ACC112 (cell line): ENCODE data around the gene TSPAN4.

Source experiments
- H2AFZ ChIP-seq: fragments of 200-600 bp; sonication (generic); one replicate; pipeline ENCODE4 v1.6.0; 2017; ENCODE audit warnings: antibody characterized with exemption, low read length; ENCODE audit not compliant: unreplicated experiment
- H3K27ac ChIP-seq: fragments of 200-600 bp; sonication (generic); 2 replicates; pipeline ENCODE4 v1.5.1; 2014; ENCODE audit warnings: low read depth, mild to moderate bottlenecking, antibody characterized with exemption, low read length, moderate library complexity
- H3K27me3 ChIP-seq: fragments of 200-600 bp; sonication (generic); 2 replicates; pipeline ENCODE4 v1.6.1; 2014; ENCODE audit warnings: mild to moderate bottlenecking, antibody characterized with exemption, low read length, moderate library complexity, mixed read lengths; ENCODE audit not compliant: insufficient read depth
- H3K36me3 ChIP-seq: fragments of 200-600 bp; sonication (generic); 2 replicates; pipeline ENCODE4 v1.6.1; 2016; ENCODE audit warnings: mild to moderate bottlenecking, antibody characterized with exemption, low read length, moderate library complexity, mixed read lengths; ENCODE audit not compliant: insufficient read depth
- H3K4me1 ChIP-seq: fragments of 200-600 bp; sonication (generic); one replicate; pipeline ENCODE4 v1.6.1; 2016; ENCODE audit warnings: low read length, mixed read lengths; ENCODE audit not compliant: insufficient read depth, unreplicated experiment, control insufficient read depth
- H3K4me3 ChIP-seq: fragments of 200-600 bp; sonication (generic); 2 replicates; pipeline ENCODE4 v1.5.1; 2014; ENCODE audit warnings: mild to moderate bottlenecking, low read depth, low read length
- H3K79me2 ChIP-seq: fragments of 200-600 bp; sonication (generic); one replicate; pipeline ENCODE4 v1.6.0; 2016; ENCODE audit warnings: low read length; ENCODE audit not compliant: control insufficient read depth, unreplicated experiment, insufficient read depth

Gene TSPAN4

GRCh38 chr11:883527-883926, 40.9 kb downstream of the TSPAN4 start:
- Histone ChIP-seq H3K27ac (no peak overlapping the region), H3K4me1 (no peaks in the 10 kb centered on the region), H3K36me3 (peaks cover 4% of the 10 kb centered on the region; the same call in 1 of the 2 replicates), H3K27me3 (no peaks in the 10 kb centered on the region), H2AFZ (no peak overlapping the region), H3K4me3 (no peak overlapping the region), H3K79me2 (no peaks in the 10 kb centered on the region)

DNA sequence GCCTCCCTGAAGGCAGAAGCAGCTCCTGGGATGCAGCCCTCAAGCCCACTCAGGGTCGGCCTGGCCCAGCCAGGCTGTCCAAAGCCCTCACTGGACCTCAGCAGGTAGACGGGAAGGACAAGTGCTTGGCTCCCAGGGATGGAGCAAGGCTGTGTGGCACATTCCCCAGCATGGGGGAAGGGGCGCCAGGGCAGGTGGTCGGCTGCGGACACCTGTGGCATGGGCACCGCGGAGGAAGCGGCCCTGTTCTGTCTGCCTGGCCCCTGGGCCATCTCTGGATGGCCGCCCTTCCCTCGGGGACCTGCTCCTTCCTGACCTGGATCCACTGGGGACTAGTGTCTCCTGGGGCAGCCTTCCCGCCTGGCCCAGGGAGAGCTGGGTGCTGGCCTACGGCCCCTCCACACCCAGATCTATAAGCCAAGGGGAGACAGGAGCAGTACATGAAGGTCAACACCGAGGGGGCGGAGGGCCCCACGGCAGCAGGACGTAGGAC, 42.0 kb downstream of the TSPAN4 start:
- Histone ChIP-seq H3K27me3 (no peaks in the 10 kb centered on the region), H3K79me2 (no peaks in the 10 kb centered on the region), H3K27ac (no peak overlapping the region), H3K4me1 (no peaks in the 10 kb centered on the region), H2AFZ (no peak overlapping the region), H3K36me3 (no peaks in the 10 kb centered on the region), H3K4me3 (no peak overlapping the region)

DNA sequence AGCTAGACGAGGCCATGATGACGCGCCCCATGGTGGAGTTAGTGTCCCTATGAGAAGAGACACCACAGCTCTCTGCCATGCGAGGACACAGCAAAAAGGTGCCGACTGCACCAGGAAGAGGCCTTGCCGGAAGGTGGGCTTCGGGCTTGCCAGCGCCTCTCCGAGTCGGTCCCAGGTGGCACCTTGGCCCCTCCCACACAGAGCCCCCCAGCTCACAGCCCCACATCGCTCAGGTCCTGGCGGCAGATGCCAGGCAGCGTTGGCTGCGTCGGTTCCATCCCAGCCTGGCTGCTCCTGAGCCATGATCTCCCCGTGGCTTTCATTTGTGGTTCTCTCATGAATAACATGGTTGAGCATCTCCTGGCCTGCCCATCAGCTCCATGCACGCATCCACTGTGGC, 43.9 kb downstream of the TSPAN4 start:
- no peaks in the 10 kb centered on the region for H3K4me1 ChIP-seq
- no peaks in the 10 kb centered on the region for H3K36me3 ChIP-seq
- H3K27ac ChIP-seq: no peak overlapping the region
- no peak overlapping the region for H3K4me3 ChIP-seq
- no peaks in the 10 kb centered on the region for H3K27me3 ChIP-seq
- H3K79me2 ChIP-seq: no peaks in the 10 kb centered on the region
- no peak overlapping the region for H2AFZ ChIP-seq

- no peak overlapping the region for H3K27ac ChIP-seq
- H3K79me2 ChIP-seq: no peaks in the 10 kb centered on the region
- no peak overlapping the region for H2AFZ ChIP-seq
- no peaks in the 10 kb centered on the region for H3K36me3 ChIP-seq
- H3K4me1 ChIP-seq: no peaks in the 10 kb centered on the region
- no peaks in the 10 kb centered on the region for H3K27me3 ChIP-seq
- no peak overlapping the region for H3K4me3 ChIP-seq
These were observed 44.9 kb downstream of the TSPAN4 start for GRCh38 chr11:887589-887988.

GRCh38 chr11:888310-889212, 45.9 kb downstream of the TSPAN4 start:
- Histone ChIP-seq H3K79me2 (no peaks in the 10 kb centered on the region), H3K4me3 (no peak overlapping the region), H3K36me3 (no peaks in the 10 kb centered on the region), H2AFZ (no peak overlapping the region), H3K27me3 (no peaks in the 10 kb centered on the region), H3K4me1 (no peaks in the 10 kb centered on the region), H3K27ac (no peak overlapping the region)

GRCh38 chr11:889257-889656, 46.6 kb downstream of the TSPAN4 start:
- Histone ChIP-seq H3K27me3 (no peaks in the 10 kb centered on the region), H3K36me3 (no peaks in the 10 kb centered on the region)

DNA sequence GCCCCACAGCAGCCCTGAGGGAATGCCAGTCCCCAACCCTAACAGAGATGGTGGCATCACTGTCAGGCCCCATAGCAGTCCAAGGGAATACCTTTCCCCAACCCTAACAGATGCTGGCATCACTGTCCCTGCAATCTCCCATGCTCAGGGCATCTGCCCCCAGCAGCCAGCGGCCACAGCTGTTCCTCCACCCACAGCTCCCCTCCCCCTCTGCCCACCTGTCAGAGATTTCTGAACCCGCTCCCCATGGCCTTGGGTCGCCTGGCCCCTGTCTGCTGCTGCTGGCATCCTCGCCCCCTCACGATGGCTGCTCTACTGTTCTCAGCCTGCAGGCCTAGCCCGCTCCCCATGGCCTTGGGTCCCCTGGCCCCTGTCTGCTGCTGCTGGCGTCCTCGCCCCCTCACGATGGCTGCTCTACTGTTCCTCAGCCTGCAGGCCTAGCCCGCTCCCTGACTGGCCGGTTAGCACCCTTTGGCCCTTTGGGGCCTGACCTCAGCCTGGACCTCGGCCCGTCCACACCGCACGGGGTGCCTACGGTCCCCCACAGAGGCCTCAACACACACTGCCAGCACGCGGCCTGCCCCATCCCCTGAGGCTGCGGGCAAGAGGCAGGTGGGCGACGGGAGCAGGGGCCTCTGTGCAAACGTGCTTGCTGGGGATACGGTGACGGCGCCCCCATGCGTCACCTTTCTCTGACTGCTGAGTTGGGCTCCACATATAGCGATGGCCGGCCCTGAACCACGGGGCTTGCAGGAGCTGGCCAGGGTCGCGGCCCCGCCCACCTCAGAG, 47.2 kb downstream of the TSPAN4 start:
- Histone ChIP-seq H2AFZ (no peak overlapping the region), H3K36me3 (no peaks in the 10 kb centered on the region), H3K4me1 (no peaks in the 10 kb centered on the region), H3K27ac (no peak overlapping the region), H3K27me3 (no peaks in the 10 kb centered on the region), H3K4me3 (no peak overlapping the region), H3K79me2 (no peaks in the 10 kb centered on the region)

More at GRCh38 chr11:889257-889656, 46.6 kb downstream of the TSPAN4 start:
- Histone ChIP-seq H3K27ac (no peak overlapping the region), H3K4me3 (no peak overlapping the region), H3K4me1 (no peaks in the 10 kb centered on the region), H2AFZ (no peak overlapping the region), H3K79me2 (no peaks in the 10 kb centered on the region)

GRCh38 chr11:890794-891540, 48.3 kb downstream of the TSPAN4 start:
- H3K27me3 ChIP-seq: no peaks in the 10 kb centered on the region
- no peaks in the 10 kb centered on the region for H3K36me3 ChIP-seq
- H3K4me1 ChIP-seq: no peaks in the 10 kb centered on the region
- no peak overlapping the region for H3K4me3 ChIP-seq
- no peak overlapping the region for H3K27ac ChIP-seq
- H2AFZ ChIP-seq: no peak overlapping the region
- no peaks in the 10 kb centered on the region for H3K79me2 ChIP-seq

DNA sequence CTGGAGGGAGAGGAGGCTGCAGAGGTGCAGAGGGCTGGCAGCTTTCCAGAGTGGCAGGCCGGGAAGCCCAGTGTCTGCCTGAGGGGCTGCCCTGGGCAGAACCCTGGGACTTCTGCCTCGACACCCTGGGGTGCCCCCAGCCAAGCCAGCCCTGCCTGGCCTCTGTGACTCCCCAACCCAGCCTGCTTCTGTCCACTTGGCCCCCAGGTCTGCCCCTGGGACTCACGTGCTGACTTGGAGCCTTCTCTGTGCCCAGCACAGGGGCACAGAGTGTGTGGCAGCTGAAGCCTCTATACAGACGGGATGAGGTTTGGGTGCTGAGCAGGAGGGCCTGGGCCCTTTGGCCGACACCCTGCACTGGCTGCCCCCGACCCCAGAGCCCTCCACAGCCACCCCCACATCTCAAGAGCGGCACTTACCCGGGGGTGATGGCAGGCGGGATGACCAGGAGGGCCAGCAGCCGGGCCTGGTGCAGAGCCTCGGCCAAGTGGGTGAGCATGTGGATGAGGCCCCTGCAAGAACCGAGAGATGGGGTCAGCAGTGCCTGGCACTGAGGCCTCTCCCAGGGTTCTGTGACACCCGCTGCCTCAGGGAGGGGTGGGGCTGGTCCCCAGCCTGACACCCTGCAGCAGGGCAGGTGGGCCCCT, 50.5 kb downstream of the TSPAN4 start:
- H2AFZ ChIP-seq: no peak overlapping the region
- H3K4me1 ChIP-seq: no peaks in the 10 kb centered on the region
- H3K27ac ChIP-seq: no peak overlapping the region
- H3K4me3 ChIP-seq: no peak overlapping the region
- no peaks in the 10 kb centered on the region for H3K36me3 ChIP-seq
- H3K27me3 ChIP-seq: no peaks in the 10 kb centered on the region
- H3K79me2 ChIP-seq: no peaks in the 10 kb centered on the region
